HG03108 (cell line): Measurements from ENCODE around the gene ZNF503.
"Not testable (repeated sequence)": the region's sequence is repeated elsewhere in the genome, so short reads cannot be mapped to it uniquely, and the experiment has no call there.

Experiments
- ATAC-seq: cut with Tn5 transposase; IDR thresholded peaks from one replicate; pipeline ENCODE4 v1.9.1; 2021; ENCODE audit warnings: moderate library complexity; ENCODE audit not compliant: unreplicated experiment

Gene ZNF503

GRCh38 chr10:75395932-75396630, 5.5 kb downstream of the ZNF503 start:
- no peak for ATAC-seq

- ATAC-seq: no peak
Measured at GRCh38 chr10:75395066-75395931, 6.3 kb downstream of the ZNF503 start.

GRCh38 chr10:75394221-75394620, 7.3 kb downstream of the ZNF503 start:
- no peak for ATAC-seq

- ATAC-seq: no peak
Measured at GRCh38 chr10:75392744-75393143, 8.8 kb downstream of the ZNF503 start.

GRCh38 chr10:75392271-75392670, 9.3 kb downstream of the ZNF503 start:
- ATAC-seq: no peak

GRCh38 chr10:75390178-75390577, 11.4 kb downstream of the ZNF503 start:
- no peak for ATAC-seq

GRCh38 chr10:75388082-75388481, 13.5 kb downstream of the ZNF503 start:
- ATAC-seq: no peak

- ATAC-seq: no peak
Measured at GRCh38 chr10:75386128-75386527, 15.4 kb downstream of the ZNF503 start.

GRCh38 chr10:75379817-75380216, 21.7 kb downstream of the ZNF503 start:
- ATAC-seq: no peak

GRCh38 chr10:75379212-75379724, 22.3 kb downstream of the ZNF503 start:
- ATAC-seq: no peak

- no peak for ATAC-seq
Measured at GRCh38 chr10:75378379-75378778, 23.2 kb downstream of the ZNF503 start.

GRCh38 chr10:75377869-75378268, 23.7 kb downstream of the ZNF503 start:
- ATAC-seq: no peak

GRCh38 chr10:75375838-75376237, 25.7 kb downstream of the ZNF503 start:
- ATAC-seq: peak; percentile 66

GRCh38 chr10:75371010-75371409, 30.6 kb downstream of the ZNF503 start:
- ATAC-seq: no peak

GRCh38 chr10:75369838-75370237, 31.7 kb downstream of the ZNF503 start:
- ATAC-seq: not testable (repeated sequence)

GRCh38 chr10:75367901-75368300, 33.7 kb downstream of the ZNF503 start:
- ATAC-seq: no peak

- no peak for ATAC-seq
Measured at GRCh38 chr10:75367021-75367487, 34.5 kb downstream of the ZNF503 start.

GRCh38 chr10:75363431-75363830, 38.1 kb downstream of the ZNF503 start:
- no peak for ATAC-seq

GRCh38 chr10:75359876-75360275, 41.7 kb downstream of the ZNF503 start:
- ATAC-seq: not testable (repeated sequence)

GRCh38 chr10:75358835-75359421, 42.6 kb downstream of the ZNF503 start:
- ATAC-seq: no peak

- no peak for ATAC-seq
Measured at GRCh38 chr10:75358132-75358531, 43.4 kb downstream of the ZNF503 start.
